NCI-H526 (cell line): ENCODE measurements around the gene IER3.
A peak's percentile ranks its signal among the peaks of the same experiment; 100 is the strongest.

Experiments used
- DNase-seq, 2 experiments: peaks; one replicate each; lab custom pipeline; 2025; lab: John Stamatoyannopoulos, UW

IER3 gene

GRCh38 chr6:30747902-30748769 lies 3.8 kb upstream of the IER3 start:
- DNase-seq: no peak

- no peak for DNase-seq
Measured at GRCh38 chr6:30747300-30747687, 2.9 kb upstream of the IER3 start.

GRCh38 chr6:30743099-30744053 lies 971 bp downstream of the IER3 start:
- peak in 1 of 2 experiments; percentile 51 for DNase-seq

- DNase-seq: peak; percentile 76 to 95
Measured at GRCh38 chr6:30742316-30743098, 1.8 kb downstream of the IER3 start, which contains the start of gene FLOT1. Gene FLOT1, minus strand, starts transcription at chr6:30742687. Its CDS starts 498 bp downstream, at chr6:30742189.

GRCh38 chr6:30741789-30742315 lies 2.5 kb downstream of the IER3 start:
- no peak for DNase-seq

GRCh38 chr6:30741063-30741779 lies 3.1 kb downstream of the IER3 start:
- DNase-seq: no peak

GRCh38 chr6:30740540-30740870 lies 3.8 kb downstream of the IER3 start:
- no peak for DNase-seq

GRCh38 chr6:30738532-30738931 lies 5.8 kb downstream of the IER3 start:
- no peak for DNase-seq

- DNase-seq: no peak
Measured at GRCh38 chr6:30735668-30736314, 8.6 kb downstream of the IER3 start.

- DNase-seq: no peak
Measured at GRCh38 chr6:30732237-30732943, 12.0 kb downstream of the IER3 start.

- peak; percentile 49 to 94 for DNase-seq
Measured at GRCh38 chr6:30730601-30731435, 13.5 kb downstream of the IER3 start.

- DNase-seq: no peak
Measured at GRCh38 chr6:30727920-30728553, 16.3 kb downstream of the IER3 start.

GRCh38 chr6:30726506-30727413 lies 17.6 kb downstream of the IER3 start:
- DNase-seq: no peak

- DNase-seq: peak in 1 of 2 experiments; percentile 65
Measured at GRCh38 chr6:30725713-30726505, 18.4 kb downstream of the IER3 start.

GRCh38 chr6:30724906-30725667 lies 19.3 kb downstream of the IER3 start:
- DNase-seq: peak in 1 of 2 experiments; percentile 45
